Heart right ventricle (tissue), 16 donors: ENCODE data around the gene MFN2. TPM values are rescaled to one million over a fixed set of nuclear protein-coding genes. Genes with fewer than 3 reads are reported as not detected.
A peak's percentile ranks its signal among the peaks of the same experiment; 100 is the strongest.

Source experiments
- ATAC-seq, 8 donors: fragments of 200-7000 bp; cut with Tn5 transposase; one replicate each; pipeline ENCODE4 v1.9.1; 2020; ENCODE audit warnings: mild to moderate bottlenecking in 8 of 8, moderate library complexity in 8 of 8, moderate number of reproducible peaks in 1 of 8
- DNase-seq, 2 donors: peaks; one replicate each; pipeline ENCODE4 v3.0.0-alpha.2; 2020
- H3K27ac ChIP-seq, 10 donors: fragments of 200-600 bp; sonication (generic) in 2 of 10; one replicate each; pipeline versions ENCODE4 v1.5.0 to v1.8.0; 2020 to 2022; ENCODE audit warnings: mild to moderate bottlenecking in 3 of 10
- H3K27me3 ChIP-seq, 7 donors: fragments of 200-600 bp; one replicate each; pipeline ENCODE4 v1.8.0; 2021 to 2022; ENCODE audit warnings: mild to moderate bottlenecking in 2 of 7
- H3K36me3 ChIP-seq, 9 donors: fragments of 200-600 bp; sonication (generic) in 1 of 9; one replicate each; pipeline versions ENCODE4 v1.5.0 to v1.8.0; 2020 to 2022; ENCODE audit warnings: mild to moderate bottlenecking in 2 of 9
- H3K4me1 ChIP-seq, 9 donors: fragments of 200-600 bp; sonication (generic) in 1 of 9; one replicate each; pipeline versions ENCODE4 v1.5.0 to v1.8.0; 2020 to 2022; ENCODE audit warnings: mild to moderate bottlenecking in 4 of 9
- H3K4me3 ChIP-seq, 10 donors: fragments of 200-600 bp; sonication (generic) in 2 of 10; one replicate each; pipeline versions ENCODE4 v1.5.0 to v1.8.0; 2020 to 2022; ENCODE audit warnings: mild to moderate bottlenecking in 7 of 10, moderate library complexity in 2 of 10
- H3K9me3 ChIP-seq, 11 donors: fragments of 200-600 bp in 10 of 11; sonication (generic) in 2 of 11; one replicate each; pipeline versions ENCODE4 v1.5.0 to v1.8.0; 2013 to 2022; ENCODE audit warnings: mild to moderate bottlenecking in 2 of 11, control low read depth in 1 of 11, moderate library complexity in 1 of 11
- WGBS, 2 donors: extraction: QIAGEN DNeasy Blood & Tissue Kit; methylation state at CpG; one replicate each; pipeline ENCODE4 v1.1.7; 2013; ENCODE audit warnings: inconsistent platforms in 1 of 2; 5-methylcytosine and 5-hydroxymethylcytosine counted together
- intact Hi-C, 10 donors: fragments of 100-400 bp; cut with DNase I; formaldehyde crosslinking; loops; one replicate each; pipeline versions ENCODE4 v1.11.1 to v1.14.2; 2022
- polyA plus RNA-seq, 2 donors: library from polyadenylated mRNA; stranded (reverse); fragments of 200-250 nt; gene quantifications; one replicate each; pipeline ENCODE4 v1.2.3, GENCODE V29; 2013
- total RNA-seq, 10 donors: library from RNA; stranded (reverse); fragmentation: NEBNext Ultra II Directional in 3 of 10; extraction: Animal tissue kit (Norgen Biotek cat#: 25700) in 3 of 10; gene quantifications; one replicate each; pipeline versions ENCODE4 v1.2.1 to v1.2.4, GENCODE V29; 2021 to 2023
- TF ChIP-seq, protein P1 (sequence below), 9 donors: fragments of 200-600 bp; sonication (generic) in 2 of 9; IDR thresholded peaks; one replicate each; pipeline versions ENCODE4 v1.5.0 to v1.8.0; 2021 to 2022; ENCODE audit warnings: antibody characterized with exemption in 9 of 9, mild to moderate bottlenecking in 5 of 9, moderate library complexity in 1 of 9
- donor health status: Arrhythmogenic right ventricular cardiomyopathy.
- donor health status: ischemic (EF 13 %, LVEDD 7.1; RV severe dilation, severe dysfunction).
- donor health status: healthy with polysubstance abuse.
- donor health status: DM: no; HTN: yes; CAD: no.
- donor health status: DM: no; HTN: no; CAD: no.
- donor health status: ischemic (EF 25% LVEDD 6.9; RV normal size, moderate dysfunction).
- donor health status: ischemic (EF 25% LVEDD 5.7; RV mildly dilated, moderate dysfunction).
- donor health status: healthy.
- donor health status: DM: yes; HTN: yes; CAD: no.
- donor health status: Ischemic cardiomyopathy.
- donor health status: ischemic (EF 35%, LVEDD 5.7; RV mildly dilated, moderate dysfunction).
- donor health status: nonischemic (EF 11% LVEDD 7.7; RV severe dilation, severe dysfunction).
- donor health status: DM: yes; HTN: yes; CAD: no.
- donor health status: PGD.
- donor health status: ischemic (EF 29% LVEDD 5.4; RV normal size, mild dysfunction).
- donor health status: nonischemic (EF 23%, LVEDD 6.1; RV moderate dilation, normal function).

MFN2 gene
- total and polyA plus RNA-seq, 12 donors, result 154 to 1,066 (median 738) TPM

DNA sequence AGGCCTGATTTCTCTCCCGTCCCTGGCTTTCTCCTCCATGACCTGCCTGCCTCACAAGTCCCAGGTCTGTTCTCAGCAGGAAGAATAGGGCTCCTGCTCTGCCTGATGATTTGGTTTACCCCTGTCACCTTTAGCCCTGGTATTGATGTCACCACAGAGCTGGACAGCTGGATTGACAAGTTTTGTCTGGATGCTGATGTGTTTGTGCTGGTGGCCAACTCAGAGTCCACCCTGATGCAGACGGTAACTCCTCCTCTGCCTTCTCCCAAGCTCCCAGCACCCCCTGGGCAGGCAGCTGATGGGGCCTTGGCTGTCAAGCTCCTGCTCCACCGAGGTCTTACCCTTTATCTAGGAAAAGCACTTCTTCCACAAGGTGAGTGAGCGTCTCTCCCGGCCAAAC lies 18.4 kb downstream of the MFN2 start:
- 74 to 81% methylated on average over 5 of the region's 5 CpGs for whole genome bisulfite sequencing, 2 donors
- peaks cover 5 to 100% (median 93%) of the 10 kb centered on the region in 9 donors for H3K36me3 ChIP-seq
- H3K4me1 ChIP-seq, result peaks cover 0 to 20% (median 7%) of the 10 kb centered on the region in 9 donors
- intact Hi-C loops, result no loop called here
- H3K9me3 ChIP-seq, result no peaks in the 10 kb centered on the region
- TF ChIP-seq, protein P1, sequence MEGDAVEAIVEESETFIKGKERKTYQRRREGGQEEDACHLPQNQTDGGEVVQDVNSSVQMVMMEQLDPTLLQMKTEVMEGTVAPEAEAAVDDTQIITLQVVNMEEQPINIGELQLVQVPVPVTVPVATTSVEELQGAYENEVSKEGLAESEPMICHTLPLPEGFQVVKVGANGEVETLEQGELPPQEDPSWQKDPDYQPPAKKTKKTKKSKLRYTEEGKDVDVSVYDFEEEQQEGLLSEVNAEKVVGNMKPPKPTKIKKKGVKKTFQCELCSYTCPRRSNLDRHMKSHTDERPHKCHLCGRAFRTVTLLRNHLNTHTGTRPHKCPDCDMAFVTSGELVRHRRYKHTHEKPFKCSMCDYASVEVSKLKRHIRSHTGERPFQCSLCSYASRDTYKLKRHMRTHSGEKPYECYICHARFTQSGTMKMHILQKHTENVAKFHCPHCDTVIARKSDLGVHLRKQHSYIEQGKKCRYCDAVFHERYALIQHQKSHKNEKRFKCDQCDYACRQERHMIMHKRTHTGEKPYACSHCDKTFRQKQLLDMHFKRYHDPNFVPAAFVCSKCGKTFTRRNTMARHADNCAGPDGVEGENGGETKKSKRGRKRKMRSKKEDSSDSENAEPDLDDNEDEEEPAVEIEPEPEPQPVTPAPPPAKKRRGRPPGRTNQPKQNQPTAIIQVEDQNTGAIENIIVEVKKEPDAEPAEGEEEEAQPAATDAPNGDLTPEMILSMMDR (IDR thresholded peaks at IDR 0.05), result no peak
- no peak overlapping the region for H3K27ac ChIP-seq
- H3K27me3 ChIP-seq, result no peaks in the 10 kb centered on the region
- ATAC-seq, result no peak
- DNase-seq, result no peak
- H3K4me3 ChIP-seq, result no peak overlapping the region

DNA sequence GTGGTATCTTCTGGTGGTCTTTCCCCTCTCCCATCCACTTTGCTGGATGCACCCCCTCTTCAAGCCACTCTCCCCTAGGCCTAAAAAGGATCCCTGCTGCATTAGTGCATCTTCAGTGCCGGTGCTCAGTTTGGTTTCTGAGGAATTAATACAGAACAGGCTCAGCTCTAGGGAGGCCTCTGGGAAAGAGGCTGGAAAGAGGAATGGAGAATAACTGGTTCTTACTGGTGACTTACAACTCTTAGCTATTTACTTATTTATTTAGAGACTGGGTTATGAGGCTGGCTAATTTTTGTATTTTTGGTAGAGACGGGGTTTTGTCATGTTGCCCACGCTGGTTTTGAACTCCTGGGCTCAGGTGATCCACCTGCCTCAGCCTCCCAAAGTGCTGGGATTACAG lies 19.0 kb downstream of the MFN2 start:
- ATAC-seq (no peak), DNase-seq (no peak)
- TF ChIP-seq, protein P1 (IDR thresholded peaks at IDR 0.05), result no peak
- no peaks in the 10 kb centered on the region for H3K9me3 ChIP-seq
- H3K27ac ChIP-seq, result peak overlapping the region in 2 of 10 donors; percentile 5 to 10
- H3K4me3 ChIP-seq, result no peak overlapping the region
- no peaks in the 10 kb centered on the region for H3K27me3 ChIP-seq
- peaks cover 5 to 100% (median 93%) of the 10 kb centered on the region in 9 donors for H3K36me3 ChIP-seq
- WGBS, 2 donors, result 80 to 98% methylated on average over 3 of the region's 3 CpGs
- intact Hi-C loops, result no loop called here
- H3K4me1 ChIP-seq, result peaks cover 0 to 20% (median 7%) of the 10 kb centered on the region in 9 donors

DNA sequence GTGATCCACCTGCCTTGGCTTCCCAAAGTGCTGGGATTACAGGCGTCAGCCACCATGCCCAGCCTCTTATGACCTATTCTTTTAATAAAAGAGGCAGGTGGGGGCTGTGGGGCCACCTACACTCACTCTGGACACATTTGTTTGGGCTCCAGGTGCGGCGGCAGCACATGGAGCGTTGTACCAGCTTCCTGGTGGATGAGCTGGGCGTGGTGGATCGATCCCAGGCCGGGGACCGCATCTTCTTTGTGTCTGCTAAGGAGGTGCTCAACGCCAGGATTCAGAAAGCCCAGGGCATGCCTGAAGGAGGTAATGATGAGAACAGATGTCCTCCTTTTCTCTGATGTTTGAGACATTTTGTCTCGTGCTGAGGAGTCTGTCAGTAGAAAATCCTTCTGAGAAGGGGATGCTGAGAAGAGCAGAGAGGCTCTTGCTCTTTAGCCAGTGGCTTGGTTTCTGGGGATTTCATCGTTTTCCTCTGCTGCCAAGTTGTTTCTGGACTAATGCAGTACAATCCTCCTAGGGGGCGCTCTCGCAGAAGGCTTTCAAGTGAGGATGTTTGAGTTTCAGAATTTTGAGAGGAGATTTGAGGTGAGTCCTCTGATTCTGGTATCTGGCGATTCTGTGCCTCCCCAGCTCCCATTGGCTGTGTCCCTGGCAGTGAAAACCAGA lies 21.1 kb downstream of the MFN2 start:
- peaks cover 0 to 24% (median 4%) of the 10 kb centered on the region in 9 donors for H3K4me1 ChIP-seq
- peak overlapping the region in 8 of 10 donors; percentile 10 to 71 (median 42) for H3K27ac ChIP-seq
- 76 to 80% methylated on average over 14 of the region's 14 CpGs for WGBS, 2 donors
- intact Hi-C loops, result no loop called here
- no peak for DNase-seq
- H3K36me3 ChIP-seq, result peaks cover 5 to 100% (median 93%) of the 10 kb centered on the region in 9 donors
- H3K9me3 ChIP-seq, result no peaks in the 10 kb centered on the region
- no peaks in the 10 kb centered on the region for H3K27me3 ChIP-seq
- no peak for ATAC-seq
- TF ChIP-seq, protein P1 (IDR thresholded peaks at IDR 0.05), result peak in 6 of 9 donors; percentile 43 to 61 (median 51)
- H3K4me3 ChIP-seq, result no peak overlapping the region

DNA sequence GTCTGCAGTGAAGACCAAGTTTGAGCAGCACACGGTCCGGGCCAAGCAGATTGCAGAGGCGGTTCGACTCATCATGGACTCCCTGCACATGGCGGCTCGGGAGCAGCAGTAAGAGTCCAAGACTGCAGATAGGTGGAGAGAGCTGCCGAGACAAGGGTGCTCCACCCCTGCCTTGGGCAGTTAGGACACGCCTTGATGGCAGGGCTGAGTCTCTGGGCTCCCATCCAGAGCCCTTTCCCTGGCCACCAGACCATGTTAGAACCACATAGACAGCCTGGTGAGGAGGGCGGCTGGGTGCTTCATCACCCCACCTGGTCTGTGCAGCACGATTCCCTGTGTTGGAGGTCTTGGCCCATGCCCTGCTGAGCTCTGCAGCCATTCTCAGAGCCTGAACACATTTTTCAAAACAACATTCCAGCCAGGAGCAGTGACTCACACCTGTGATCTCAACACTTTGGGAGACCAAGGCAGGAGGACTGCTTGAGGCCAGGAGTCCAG lies 21.8 kb downstream of the MFN2 start:
- DNase-seq (peak; percentile 51 to 56), ATAC-seq (peak; percentile 63 to 86 (median 76))
- Histone ChIP-seq H3K4me1 (peaks cover 0 to 26% (median 4%) of the 10 kb centered on the region in 9 donors), H3K36me3 (peaks cover 11 to 100% (median 94%) of the 10 kb centered on the region in 9 donors), H3K27ac (peak overlapping the region in 7 of 10 donors; percentile 20 to 71 (median 44)), H3K9me3 (no peaks in the 10 kb centered on the region), H3K4me3 (no peak overlapping the region), H3K27me3 (no peaks in the 10 kb centered on the region)
- intact Hi-C loops, result no loop called here
- WGBS, 2 donors, result 71 to 72% methylated on average over 10 of the region's 10 CpGs
- TF ChIP-seq, protein P1 (IDR thresholded peaks at IDR 0.05), result no peak
